B cell (primary cell): ENCODE data around the gene BEX3. TPM values are rescaled to one million over a fixed set of nuclear protein-coding genes. Genes with fewer than 3 reads are reported as not detected.

Experiments used
- ATAC-seq: fragments of 200-7000 bp; cut with Tn5 transposase; one replicate; pipeline ENCODE4 v1.10.0; 2021; ENCODE audit warnings: low read depth, mild to moderate bottlenecking, moderate number of reproducible peaks, moderate library complexity
- CTCF ChIA-PET: fragments of 350-600 bp; sonication (Branson Sonifier 250); formaldehyde crosslinking; loops from one replicate; lab custom pipeline; 2021; ENCODE audit warnings: antibody characterized with exemption, inconsistent platforms; lab: Charles Lee
- POLR2A ChIA-PET: fragments of 350-600 bp; sonication (Branson Sonifier 250); formaldehyde crosslinking; loops from one replicate; lab custom pipeline; 2021; ENCODE audit warnings: antibody characterized with exemption; lab: Charles Lee
- DNase-seq: peaks from one replicate; pipeline ENCODE4 v3.0.0; 2013
- H2AFZ ChIP-seq: 2 replicates; pipeline ENCODE4 v1.6.1; 2012; ENCODE audit warnings: mild to moderate bottlenecking, low read depth, low read length; ENCODE audit not compliant: insufficient read depth, poor library complexity, severe bottlenecking
- H3K27ac ChIP-seq, 2 donors: 1 replicate in 1 of 2; 2 replicates in 1 of 2; pipeline ENCODE4 v1.5.1; 2012 to 2013; ENCODE audit warnings: low read length in 2 of 2, mild to moderate bottlenecking in 2 of 2, moderate library complexity in 1 of 2
- H3K27me3 ChIP-seq, 4 experiments: fragments of 200-600 bp in 1 of 4; sonication (generic) in 1 of 4; replicated peaks in 1 of 4; 1 replicate in 2 of 4; 2 replicates in 2 of 4; pipeline versions ENCODE4 v1.6.1 to v1.7.0; 2013 to 2016; ENCODE audit warnings: low read length in 3 of 4, mild to moderate bottlenecking in 2 of 4, mixed read lengths in 1 of 4, moderate library complexity in 1 of 4; ENCODE audit not compliant: insufficient read depth in 4 of 4, control insufficient read depth in 3 of 4; ENCODE audit errors: control extremely low read depth in 1 of 4
- H3K36me3 ChIP-seq, 2 experiments: replicated peaks in 1 of 2; 1 replicate in 1 of 2; 2 replicates in 1 of 2; pipeline versions ENCODE4 v1.6.1 to v1.7.1; 2013; ENCODE audit warnings: low read length in 1 of 2; ENCODE audit not compliant: insufficient read depth in 2 of 2, control insufficient read depth in 1 of 2; ENCODE audit errors: control extremely low read depth in 1 of 2, extremely low read depth in 1 of 2
- H3K4me1 ChIP-seq, 2 donors: fragments of 200-600 bp in 1 of 2; sonication (generic) in 1 of 2; 1 replicate in 1 of 2; 2 replicates in 1 of 2; pipeline versions ENCODE4 v1.5.1 to v1.6.1; 2013 to 2017; ENCODE audit warnings: low read length in 2 of 2; ENCODE audit not compliant: control insufficient read depth in 2 of 2, insufficient read depth in 2 of 2
- H3K4me2 ChIP-seq: replicated peaks from 2 replicates; pipeline ENCODE3; 2012; ENCODE audit warnings: mild to moderate bottlenecking, low read depth, low read length; ENCODE audit not compliant: poor library complexity, severe bottlenecking
- H3K4me3 ChIP-seq, 5 experiments: fragments of 200-600 bp in 1 of 5; sonication (generic) in 1 of 5; 1 replicate in 3 of 5; 2 replicates in 2 of 5; pipeline versions ENCODE4 v1.5.1 to v1.7.0; 2011 to 2016; ENCODE audit warnings: low read length in 4 of 5, mild to moderate bottlenecking in 4 of 5, low read depth in 2 of 5, control low read depth in 1 of 5, moderate library complexity in 1 of 5; ENCODE audit not compliant: insufficient read depth in 1 of 5; ENCODE audit errors: control extremely low read depth in 1 of 5, extremely low read depth in 1 of 5
- H3K79me2 ChIP-seq: fragments of 200-600 bp; sonication (generic); one replicate; pipeline ENCODE4 v1.6.0; 2016; ENCODE audit warnings: low read length; ENCODE audit not compliant: control insufficient read depth, insufficient read depth
- H3K9ac ChIP-seq: fragments of 200-600 bp; sonication (generic); 2 replicates; pipeline ENCODE4 v1.6.1; 2017; ENCODE audit warnings: mild to moderate bottlenecking, low read length, moderate library complexity
- H3K9me3 ChIP-seq, 3 donors: one replicate each; pipeline versions ENCODE4 v1.6.1 to v1.7.1; 2013; ENCODE audit warnings: low read length in 2 of 3; ENCODE audit not compliant: control insufficient read depth in 2 of 3, insufficient read depth in 1 of 3; ENCODE audit errors: control extremely low read depth in 1 of 3
- H4K20me1 ChIP-seq: 2 replicates; pipeline ENCODE4 v1.6.0; 2012; ENCODE audit warnings: mild to moderate bottlenecking, low read length; ENCODE audit not compliant: insufficient read depth, control insufficient read depth, poor library complexity, severe bottlenecking
- H3K27ac Mint-ChIP-seq: one replicate; pipeline ENCODE4 v1.8.0; 2021; ENCODE audit warnings: mixed read lengths
- H3K27me3 Mint-ChIP-seq: one replicate; pipeline ENCODE4 v1.8.0; 2021; ENCODE audit warnings: mixed read lengths
- H3K4me1 Mint-ChIP-seq: one replicate; pipeline ENCODE4 v1.8.0; 2021; ENCODE audit warnings: mixed read lengths
- H3K4me3 Mint-ChIP-seq: one replicate; pipeline ENCODE4 v1.8.0; 2021; ENCODE audit warnings: mixed read lengths
- H3K9me3 Mint-ChIP-seq: one replicate; pipeline ENCODE4 v1.8.0; 2022; ENCODE audit warnings: mixed read lengths; ENCODE audit not compliant: insufficient read depth
- EZH2 ChIP-seq: IDR thresholded peaks from 2 replicates; pipeline ENCODE4 v1.6.1; 2012; ENCODE audit warnings: borderline replicate concordance, low read depth, mild to moderate bottlenecking, moderate library complexity, low read length; ENCODE audit not compliant: insufficient read depth, poor library complexity, severe bottlenecking
- WGBS: methylation state at CpG from one replicate; pipeline ENCODE4 v1.1.5; 2013; ENCODE audit warnings: missing lambda C conversion rate; ENCODE audit not compliant: insufficient coverage; 5-methylcytosine and 5-hydroxymethylcytosine counted together
- intact Hi-C: fragments of 100-400 bp; cut with micrococcal nuclease; formaldehyde crosslinking; loops from one replicate; pipeline ENCODE4 v1.10.0; 2022
- polyA plus RNA-seq: library from polyadenylated mRNA; depleted of rRNA; stranded (reverse); fragments of >200 nt; gene quantifications from 2 replicates; pipeline ENCODE4 v1.2.3, GENCODE V29; 2012
- total RNA-seq, 2 donors: library from RNA; stranded (reverse); fragments of 120-200 nt in 1 of 2; gene quantifications; 1 replicate in 1 of 2; 2 replicates in 1 of 2; pipeline versions ENCODE4 v1.2.3 to v1.2.4, GENCODE V29; 2013 to 2022
- TF ChIP-seq, protein P1 (sequence below): fragments of 200-600 bp; IDR thresholded peaks from one replicate; pipeline ENCODE4 v1.8.0; 2022; ENCODE audit warnings: antibody characterized with exemption, mild to moderate bottlenecking

BEX3 gene
- total and polyA plus RNA-seq, 2 donors (not counting 1 experiment from before 2014, with no cell fraction given), result 0.37 to 1.7 TPM

DNA sequence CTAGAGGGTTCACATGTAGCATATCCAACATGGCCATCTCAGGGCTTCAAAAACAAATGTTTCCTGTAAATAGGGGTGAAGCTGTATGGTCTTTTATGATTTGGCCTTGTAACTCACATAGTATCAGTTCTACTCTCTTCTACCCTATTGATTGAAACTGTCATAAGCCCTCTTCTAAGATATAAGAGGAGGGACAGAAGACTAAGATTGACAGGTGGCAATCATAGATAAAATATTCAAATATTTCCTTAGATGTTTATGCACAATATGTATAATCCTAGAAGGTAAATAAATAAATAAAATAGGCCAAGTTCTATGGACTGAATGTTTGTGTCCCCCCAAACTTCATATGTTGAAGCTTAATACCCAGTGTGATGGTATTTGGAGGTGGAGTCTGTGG, 6.9 kb upstream of the BEX3 start:
- no peaks in the 10 kb centered on the region for H3K4me1 Mint-ChIP-seq
- peaks cover under 1% of the 10 kb centered on the region for H3K27me3 Mint-ChIP-seq
- ChIA-PET POLR2A (no interaction called here), CTCF (no interaction called here)
- no peak overlapping the region for H2AFZ ChIP-seq
- no peaks in the 10 kb centered on the region for H3K9me3 ChIP-seq
- H3K79me2 ChIP-seq, result no peaks in the 10 kb centered on the region
- H3K9ac ChIP-seq, result no peak overlapping the region
- no peak overlapping the region for H3K27ac ChIP-seq
- intact Hi-C loops, result no loop called here
- H3K4me3 ChIP-seq, result no peak overlapping the region
- no peak for ATAC-seq
- TF ChIP-seq, protein P1, sequence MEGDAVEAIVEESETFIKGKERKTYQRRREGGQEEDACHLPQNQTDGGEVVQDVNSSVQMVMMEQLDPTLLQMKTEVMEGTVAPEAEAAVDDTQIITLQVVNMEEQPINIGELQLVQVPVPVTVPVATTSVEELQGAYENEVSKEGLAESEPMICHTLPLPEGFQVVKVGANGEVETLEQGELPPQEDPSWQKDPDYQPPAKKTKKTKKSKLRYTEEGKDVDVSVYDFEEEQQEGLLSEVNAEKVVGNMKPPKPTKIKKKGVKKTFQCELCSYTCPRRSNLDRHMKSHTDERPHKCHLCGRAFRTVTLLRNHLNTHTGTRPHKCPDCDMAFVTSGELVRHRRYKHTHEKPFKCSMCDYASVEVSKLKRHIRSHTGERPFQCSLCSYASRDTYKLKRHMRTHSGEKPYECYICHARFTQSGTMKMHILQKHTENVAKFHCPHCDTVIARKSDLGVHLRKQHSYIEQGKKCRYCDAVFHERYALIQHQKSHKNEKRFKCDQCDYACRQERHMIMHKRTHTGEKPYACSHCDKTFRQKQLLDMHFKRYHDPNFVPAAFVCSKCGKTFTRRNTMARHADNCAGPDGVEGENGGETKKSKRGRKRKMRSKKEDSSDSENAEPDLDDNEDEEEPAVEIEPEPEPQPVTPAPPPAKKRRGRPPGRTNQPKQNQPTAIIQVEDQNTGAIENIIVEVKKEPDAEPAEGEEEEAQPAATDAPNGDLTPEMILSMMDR, result no peak
- no peak for TF ChIP-seq EZH2
- DNase-seq, result no peak
- H3K27me3 ChIP-seq, result no peaks in the 10 kb centered on the region
- H3K4me3 Mint-ChIP-seq, result no peak overlapping the region
- no peak overlapping the region for H3K4me2 ChIP-seq
- H3K4me1 ChIP-seq, result no peaks in the 10 kb centered on the region
- no peaks in the 10 kb centered on the region for H4K20me1 ChIP-seq
- no peaks in the 10 kb centered on the region for H3K9me3 Mint-ChIP-seq
- H3K27ac Mint-ChIP-seq, result no peak overlapping the region
- no peaks in the 10 kb centered on the region for H3K36me3 ChIP-seq

DNA sequence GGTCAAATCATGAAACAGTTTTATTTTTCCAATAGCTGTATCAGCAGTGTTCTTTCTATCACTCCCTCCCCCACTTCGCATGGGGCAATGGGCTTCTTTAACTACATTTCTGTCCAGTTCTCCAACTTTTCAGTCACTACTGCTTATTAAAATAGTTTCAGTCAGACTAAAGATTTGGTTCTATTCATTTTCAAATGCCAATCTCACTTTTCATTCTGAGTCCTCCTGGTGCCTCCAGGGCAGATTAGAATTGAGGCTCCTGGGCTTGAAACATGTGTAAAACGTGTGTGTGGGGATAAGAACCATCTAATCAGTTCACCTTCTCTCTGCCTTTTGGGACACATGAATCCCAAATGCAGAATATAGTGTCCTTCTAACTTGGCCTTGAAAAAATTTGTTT, 3.5 kb upstream of the BEX3 start:
- no peak for ATAC-seq
- H3K9ac ChIP-seq, result no peak overlapping the region
- H3K27ac Mint-ChIP-seq, result no peak overlapping the region
- H3K9me3 ChIP-seq, result no peaks in the 10 kb centered on the region
- H4K20me1 ChIP-seq, result no peaks in the 10 kb centered on the region
- no peak overlapping the region for H2AFZ ChIP-seq
- H3K27me3 Mint-ChIP-seq, result peaks cover 13% of the 10 kb centered on the region
- no peaks in the 10 kb centered on the region for H3K36me3 ChIP-seq
- ChIA-PET POLR2A (no interaction called here), CTCF (no interaction called here)
- no peak overlapping the region for H3K27ac ChIP-seq
- DNase-seq, result no peak
- peaks cover 0 to 6% (median 0%) of the 10 kb centered on the region in 4 experiments for H3K27me3 ChIP-seq
- no peak overlapping the region for H3K4me3 ChIP-seq
- peaks cover 7% of the 10 kb centered on the region for H3K4me1 Mint-ChIP-seq
- no peak overlapping the region for H3K4me3 Mint-ChIP-seq
- H3K4me1 ChIP-seq, result peaks cover 0 to 6% of the 10 kb centered on the region in 2 donors
- intact Hi-C loops, result no loop called here
- no peaks in the 10 kb centered on the region for H3K9me3 Mint-ChIP-seq
- no peak for TF ChIP-seq EZH2
- TF ChIP-seq, protein P1, result no peak
- H3K4me2 ChIP-seq, result no peak overlapping the region
- no peaks in the 10 kb centered on the region for H3K79me2 ChIP-seq
- no CpG with 5 or more reads among the region's 2 CpGs for WGBS
